Rectal smooth muscle tissue (tissue), 1 donor: ENCODE results near the gene SUGCT.

Source experiments
- H3K27ac ChIP-seq: one replicate; pipeline ENCODE4 v1.7.0; 2013; ENCODE audit warnings: low read depth, low read length, inconsistent platforms
- H3K27me3 ChIP-seq: one replicate; pipeline ENCODE4 v1.7.0; 2013; ENCODE audit warnings: low read length; ENCODE audit not compliant: control insufficient read depth, insufficient read depth
- H3K36me3 ChIP-seq: one replicate; pipeline ENCODE4 v1.7.0; 2013; ENCODE audit warnings: low read length; ENCODE audit not compliant: control insufficient read depth, insufficient read depth
- H3K4me1 ChIP-seq: one replicate; pipeline ENCODE4 v1.7.0; 2013; ENCODE audit warnings: low read length; ENCODE audit not compliant: control insufficient read depth, insufficient read depth
- H3K4me3 ChIP-seq: one replicate; pipeline ENCODE4 v1.7.0; 2013; ENCODE audit warnings: low read length
- H3K9ac ChIP-seq: one replicate; pipeline ENCODE4 v1.7.0; 2013; ENCODE audit warnings: low read length

The SUGCT gene

GRCh38 chr7:40802497-40802896, 667.7 kb downstream of the SUGCT start:
- H3K36me3 ChIP-seq = no peaks in the 10 kb centered on the region
- no peak overlapping the region for H3K4me3 ChIP-seq
- no peaks in the 10 kb centered on the region for H3K4me1 ChIP-seq
- H3K9ac ChIP-seq = no peak overlapping the region
- H3K27ac ChIP-seq = no peak overlapping the region
- no peaks in the 10 kb centered on the region for H3K27me3 ChIP-seq

DNA sequence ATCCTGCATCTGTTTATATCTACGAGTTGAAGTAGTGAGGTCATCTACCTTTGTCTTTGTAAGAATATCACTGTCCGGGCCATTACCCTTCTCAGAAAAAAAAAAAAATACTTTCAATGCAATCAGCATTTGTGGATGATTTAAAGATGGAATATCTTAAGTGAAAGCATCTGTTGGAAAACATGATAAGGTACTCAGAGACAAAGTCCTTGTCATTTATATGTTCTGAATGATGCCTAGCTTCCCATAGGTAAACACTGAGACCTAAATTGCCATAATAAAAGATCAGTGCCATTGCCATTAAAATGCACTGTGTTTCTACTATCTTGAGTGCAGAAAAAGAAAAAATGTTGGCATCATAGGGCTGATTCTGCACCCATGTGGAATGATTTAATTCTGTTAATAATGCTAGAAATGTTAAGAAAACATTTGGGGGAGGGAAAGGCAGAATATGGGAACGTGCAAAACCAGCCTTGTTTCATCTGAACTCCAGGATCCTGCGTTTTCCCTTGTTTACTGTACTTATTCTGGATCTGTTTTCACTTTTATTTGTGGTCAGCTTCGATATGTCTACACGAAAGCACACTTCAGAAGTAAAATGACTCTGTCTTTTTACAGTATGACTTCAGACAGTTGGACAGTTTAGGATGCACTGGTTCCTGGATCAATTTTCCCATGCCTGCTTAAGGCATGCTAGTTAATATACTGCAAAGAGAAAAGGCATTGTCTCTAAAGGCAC, 669.8 kb downstream of the SUGCT start:
- H3K36me3 ChIP-seq = no peaks in the 10 kb centered on the region
- no peaks in the 10 kb centered on the region for H3K27me3 ChIP-seq
- H3K27ac ChIP-seq = no peak overlapping the region
- H3K4me3 ChIP-seq = no peak overlapping the region
- no peak overlapping the region for H3K9ac ChIP-seq
- H3K4me1 ChIP-seq = no peaks in the 10 kb centered on the region

GRCh38 chr7:40805361-40805760, 670.6 kb downstream of the SUGCT start:
- H3K36me3 ChIP-seq = no peaks in the 10 kb centered on the region
- no peaks in the 10 kb centered on the region for H3K27me3 ChIP-seq
- no peaks in the 10 kb centered on the region for H3K4me1 ChIP-seq
- H3K27ac ChIP-seq = no peak overlapping the region
- H3K4me3 ChIP-seq = no peak overlapping the region
- H3K9ac ChIP-seq = no peak overlapping the region

GRCh38 chr7:40808378-40808942, 673.7 kb downstream of the SUGCT start:
- Histone ChIP-seq H3K27ac (no peak overlapping the region), H3K36me3 (no peaks in the 10 kb centered on the region)

DNA sequence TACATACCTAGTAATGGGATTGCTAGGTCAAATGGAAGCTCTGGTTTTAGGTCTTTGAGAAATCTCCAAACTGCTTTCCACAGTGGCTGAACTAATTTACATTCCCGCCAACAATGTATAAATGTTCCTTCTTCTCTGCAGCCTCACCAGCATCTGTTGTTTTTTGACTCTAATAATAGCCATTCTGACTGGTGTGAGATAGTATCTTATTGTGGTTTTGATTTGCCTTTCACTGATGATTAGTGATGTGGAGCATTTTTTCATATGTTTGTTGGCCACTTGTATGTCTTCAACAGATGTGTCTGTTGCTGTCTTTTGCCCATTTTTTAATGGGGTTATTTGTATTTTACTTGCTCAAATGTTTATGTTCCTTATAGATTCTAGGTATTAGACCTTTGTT, 675.5 kb downstream of the SUGCT start:
- Histone ChIP-seq H3K27ac (no peak overlapping the region), H3K4me1 (no peaks in the 10 kb centered on the region), H3K36me3 (no peaks in the 10 kb centered on the region), H3K27me3 (no peaks in the 10 kb centered on the region), H3K4me3 (no peak overlapping the region), H3K9ac (no peak overlapping the region)

More at GRCh38 chr7:40808378-40808942, 673.7 kb downstream of the SUGCT start:
- H3K27me3 ChIP-seq = no peaks in the 10 kb centered on the region
- H3K4me1 ChIP-seq = no peaks in the 10 kb centered on the region
- H3K9ac ChIP-seq = no peak overlapping the region
- H3K4me3 ChIP-seq = no peak overlapping the region

- H3K27ac ChIP-seq = no peak overlapping the region
- H3K4me3 ChIP-seq = no peak overlapping the region
- H3K27me3 ChIP-seq = no peaks in the 10 kb centered on the region
- H3K4me1 ChIP-seq = no peaks in the 10 kb centered on the region
- H3K9ac ChIP-seq = no peak overlapping the region
- H3K36me3 ChIP-seq = no peaks in the 10 kb centered on the region
Observed at GRCh38 chr7:40811666-40812065, 676.9 kb downstream of the SUGCT start.

DNA sequence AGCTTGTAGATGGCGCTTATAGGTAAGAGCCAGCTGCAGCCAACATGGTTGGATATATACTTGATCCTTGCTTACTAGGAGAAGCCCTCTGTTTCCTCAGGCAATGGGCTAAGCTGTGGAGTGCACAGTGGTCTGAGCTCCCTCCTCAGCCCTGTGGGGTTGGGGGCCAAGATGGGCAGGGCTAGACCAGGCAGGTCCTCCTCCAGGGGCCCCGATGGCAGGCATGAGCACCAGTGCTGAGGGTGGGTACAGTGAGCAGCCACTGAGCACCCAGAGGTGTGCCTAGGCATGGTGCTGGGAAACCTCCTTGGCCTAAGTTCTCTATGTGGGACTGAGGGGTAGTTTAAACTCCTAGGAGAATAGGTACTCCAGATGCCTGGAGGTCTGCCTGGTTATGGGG, 680.2 kb downstream of the SUGCT start:
- no peaks in the 10 kb centered on the region for H3K27me3 ChIP-seq
- H3K27ac ChIP-seq = no peak overlapping the region
- H3K36me3 ChIP-seq = no peaks in the 10 kb centered on the region
- H3K9ac ChIP-seq = no peak overlapping the region
- H3K4me3 ChIP-seq = no peak overlapping the region
- H3K4me1 ChIP-seq = no peaks in the 10 kb centered on the region

GRCh38 chr7:40815512-40815911, 680.7 kb downstream of the SUGCT start:
- no peak overlapping the region for H3K4me3 ChIP-seq
- no peaks in the 10 kb centered on the region for H3K27me3 ChIP-seq
- H3K9ac ChIP-seq = no peak overlapping the region
- no peaks in the 10 kb centered on the region for H3K36me3 ChIP-seq
- no peak overlapping the region for H3K27ac ChIP-seq
- H3K4me1 ChIP-seq = no peaks in the 10 kb centered on the region

DNA sequence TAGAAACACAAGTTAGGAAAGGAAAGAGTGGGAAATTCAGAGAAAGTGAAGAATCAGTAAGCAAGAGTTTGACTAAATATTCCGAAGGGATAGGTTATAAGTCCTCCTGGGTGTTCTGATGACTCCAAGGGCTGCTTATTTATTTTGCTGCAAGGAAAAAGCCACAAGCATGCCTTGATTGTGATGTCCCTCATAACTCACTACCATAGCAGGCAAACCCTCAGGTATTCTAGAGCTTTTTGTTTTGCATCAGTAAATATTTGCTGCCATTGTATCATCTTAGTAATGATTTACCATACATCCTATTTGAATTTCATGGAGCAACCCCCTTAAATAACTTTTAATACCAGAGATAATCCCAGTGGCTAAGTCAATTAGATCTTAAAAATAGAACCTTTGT, 688.1 kb downstream of the SUGCT start:
- Histone ChIP-seq H3K4me3 (no peak overlapping the region), H3K27ac (no peak overlapping the region), H3K9ac (no peak overlapping the region), H3K27me3 (no peaks in the 10 kb centered on the region), H3K4me1 (no peaks in the 10 kb centered on the region), H3K36me3 (no peaks in the 10 kb centered on the region)

DNA sequence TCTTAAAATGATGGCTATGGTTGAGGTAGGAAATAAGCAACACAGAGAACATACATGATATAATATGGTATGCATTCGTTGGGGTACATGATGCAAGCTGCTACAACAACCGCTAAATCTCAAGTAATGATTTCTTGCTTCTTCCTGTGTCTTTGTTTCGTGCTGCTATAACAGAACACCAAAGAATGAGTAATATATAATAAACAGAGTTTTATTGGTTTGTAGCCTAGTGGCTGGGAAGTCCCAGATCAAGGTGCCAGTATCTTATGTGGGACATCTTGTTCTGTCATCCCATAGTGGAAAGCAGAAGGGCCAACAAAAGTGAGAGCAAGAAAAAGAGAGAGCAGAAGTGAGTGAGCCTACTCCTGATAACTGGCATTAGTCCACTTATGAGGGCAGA, 689.7 kb downstream of the SUGCT start:
- Histone ChIP-seq H3K4me1 (no peaks in the 10 kb centered on the region), H3K27ac (no peak overlapping the region), H3K4me3 (no peak overlapping the region), H3K9ac (no peak overlapping the region), H3K27me3 (no peaks in the 10 kb centered on the region), H3K36me3 (no peaks in the 10 kb centered on the region)

GRCh38 chr7:40826411-40827221, 691.8 kb downstream of the SUGCT start:
- Histone ChIP-seq H3K9ac (no peak overlapping the region), H3K27me3 (no peaks in the 10 kb centered on the region), H3K4me3 (no peak overlapping the region), H3K4me1 (no peaks in the 10 kb centered on the region), H3K36me3 (no peaks in the 10 kb centered on the region), H3K27ac (no peak overlapping the region)

- no peak overlapping the region for H3K27ac ChIP-seq
- no peak overlapping the region for H3K9ac ChIP-seq
- H3K4me1 ChIP-seq = no peaks in the 10 kb centered on the region
- no peaks in the 10 kb centered on the region for H3K36me3 ChIP-seq
- H3K4me3 ChIP-seq = no peak overlapping the region
- H3K27me3 ChIP-seq = no peaks in the 10 kb centered on the region
Observed at GRCh38 chr7:40827222-40828085, 692.6 kb downstream of the SUGCT start.
